Measurements from ENCODE around the gene PTPRC. TPM values are rescaled to one million over a fixed set of nuclear protein-coding genes. Genes with fewer than 3 reads are reported as not detected.

The PTPRC gene
- total and polyA plus RNA-seq, 7 donors: 0.42 to 7.0 (median 3.9) TPM

- Histone ChIP-seq H3K4me3 (no peak overlapping the region), H3K9me3 (no peaks in the 10 kb centered on the region), H3K4me1 (no peaks in the 10 kb centered on the region), H3K27ac (no peak overlapping the region), H3K36me3 (ENCODE audit: insufficient read depth in 1 of 2, low read depth in 1 of 2) (no peaks in the 10 kb centered on the region), H3K27me3 (ENCODE audit: insufficient read depth in 3 of 3, low read length in 2 of 3) (no peaks in the 10 kb centered on the region)
- DNase-seq (no peak), ATAC-seq (no peak)
- intact Hi-C loops (cut with DNase I): no loop called here
- TF ChIP-seq CTCF (IDR thresholded peaks at IDR 0.05): no peak
- 77 to 78% (median 77%) methylated on average over 5 of the region's 5 CpGs for WGBS, 3 donors
Observed at GRCh38 chr1:198662821-198663220, 24.0 kb downstream of the PTPRC start.

GRCh38 chr1:198664068-198664788 lies 25.4 kb downstream of the PTPRC start:
- H3K27me3 ChIP-seq (ENCODE audit: insufficient read depth in 3 of 3, low read length in 2 of 3): no peaks in the 10 kb centered on the region
- WGBS, 3 donors: 79 to 84% (median 81%) methylated on average over 7 of the region's 7 CpGs
- no peak for TF ChIP-seq CTCF (IDR thresholded peaks at IDR 0.05)
- H3K27ac ChIP-seq: no peak overlapping the region
- H3K4me1 ChIP-seq: no peaks in the 10 kb centered on the region
- DNase-seq (no peak), ATAC-seq (no peak)
- no peaks in the 10 kb centered on the region for H3K9me3 ChIP-seq
- no peak overlapping the region for H3K4me3 ChIP-seq
- H3K36me3 ChIP-seq (ENCODE audit: insufficient read depth in 1 of 2, low read depth in 1 of 2): no peaks in the 10 kb centered on the region
- intact Hi-C loops (cut with DNase I): no loop called here

GRCh38 chr1:198667186-198667585 lies 28.3 kb downstream of the PTPRC start:
- Histone ChIP-seq H3K9me3 (no peaks in the 10 kb centered on the region), H3K4me3 (no peak overlapping the region), H3K27me3 (ENCODE audit: insufficient read depth in 3 of 3, low read length in 2 of 3) (no peaks in the 10 kb centered on the region), H3K27ac (no peak overlapping the region), H3K4me1 (no peaks in the 10 kb centered on the region), H3K36me3 (ENCODE audit: insufficient read depth in 1 of 2, low read depth in 1 of 2) (no peaks in the 10 kb centered on the region)
- no peak for TF ChIP-seq CTCF (IDR thresholded peaks at IDR 0.05)
- intact Hi-C loops (cut with DNase I): no loop called here
- DNase-seq (no peak), ATAC-seq (no peak)

- H3K27me3 ChIP-seq (ENCODE audit: insufficient read depth in 3 of 3, low read length in 2 of 3): no peaks in the 10 kb centered on the region
- no peaks in the 10 kb centered on the region for H3K36me3 ChIP-seq (ENCODE audit: insufficient read depth in 1 of 2, low read depth in 1 of 2)
- DNase-seq (no peak), ATAC-seq (no peak)
- no peaks in the 10 kb centered on the region for H3K9me3 ChIP-seq
- H3K4me1 ChIP-seq: no peaks in the 10 kb centered on the region
- TF ChIP-seq CTCF (IDR thresholded peaks at IDR 0.05): no peak
- intact Hi-C loops (cut with DNase I): no loop called here
- no peak overlapping the region for H3K27ac ChIP-seq
- H3K4me3 ChIP-seq: no peak overlapping the region
Observed at GRCh38 chr1:198667807-198668206, 29.0 kb downstream of the PTPRC start.

Data from psoas muscle (tissue), 8 donors.